RWPE1 (cell line): Measurements from ENCODE around the gene GRID1.

Experiments
- CTCF ChIA-PET: fragments of 350-600 bp; sonication (Branson Sonifier 250); formaldehyde crosslinking; extraction: SDS; loops from one replicate; lab custom pipeline; 2021; lab: Yijun Ruan, JAX
- POLR2A ChIA-PET: fragments of 400-600 bp; formaldehyde crosslinking; extraction: SDS; loops from one replicate; lab custom pipeline; 2020; ENCODE audit warnings: antibody characterized with exemption; ENCODE audit not compliant: low non-redundant PET; lab: Yijun Ruan, JAX
- DNase-seq: peaks from one replicate; pipeline ENCODE4 v3.0.0; 2012; ENCODE audit warnings: low spot score
- H3K27ac ChIP-seq: fragments of 450-650 bp; 2 replicates; pipeline ENCODE4 v1.5.1; 2017
- TF ChIP-seq, protein P1 (sequence below): fragments of 450-650 bp; conservative IDR thresholded peaks from 2 replicates; pipeline ENCODE4 v1.5.1; 2017; ENCODE audit warnings: low read depth, mild to moderate bottlenecking

GRID1 gene

DNA sequence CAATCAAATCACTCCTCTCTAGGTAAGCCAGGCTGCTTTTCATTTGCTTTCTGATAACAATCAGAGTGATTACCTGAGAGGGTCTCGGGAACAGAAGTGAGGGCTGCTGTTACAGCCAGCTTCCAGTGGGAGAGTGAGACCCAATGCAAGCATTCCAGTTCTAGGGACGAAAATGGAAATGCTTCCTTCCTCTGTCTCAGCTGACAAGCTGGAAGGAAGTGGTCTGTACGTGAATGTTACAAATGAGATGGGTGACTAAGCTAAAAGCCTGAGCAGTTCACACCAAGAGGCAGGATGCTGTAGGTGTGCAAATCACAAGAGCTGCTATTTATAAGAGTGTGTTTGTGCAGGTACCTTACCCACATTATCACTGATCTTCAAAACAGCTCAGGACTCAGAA, 772.4 kb downstream of the GRID1 start:
- TF ChIP-seq, protein P1, sequence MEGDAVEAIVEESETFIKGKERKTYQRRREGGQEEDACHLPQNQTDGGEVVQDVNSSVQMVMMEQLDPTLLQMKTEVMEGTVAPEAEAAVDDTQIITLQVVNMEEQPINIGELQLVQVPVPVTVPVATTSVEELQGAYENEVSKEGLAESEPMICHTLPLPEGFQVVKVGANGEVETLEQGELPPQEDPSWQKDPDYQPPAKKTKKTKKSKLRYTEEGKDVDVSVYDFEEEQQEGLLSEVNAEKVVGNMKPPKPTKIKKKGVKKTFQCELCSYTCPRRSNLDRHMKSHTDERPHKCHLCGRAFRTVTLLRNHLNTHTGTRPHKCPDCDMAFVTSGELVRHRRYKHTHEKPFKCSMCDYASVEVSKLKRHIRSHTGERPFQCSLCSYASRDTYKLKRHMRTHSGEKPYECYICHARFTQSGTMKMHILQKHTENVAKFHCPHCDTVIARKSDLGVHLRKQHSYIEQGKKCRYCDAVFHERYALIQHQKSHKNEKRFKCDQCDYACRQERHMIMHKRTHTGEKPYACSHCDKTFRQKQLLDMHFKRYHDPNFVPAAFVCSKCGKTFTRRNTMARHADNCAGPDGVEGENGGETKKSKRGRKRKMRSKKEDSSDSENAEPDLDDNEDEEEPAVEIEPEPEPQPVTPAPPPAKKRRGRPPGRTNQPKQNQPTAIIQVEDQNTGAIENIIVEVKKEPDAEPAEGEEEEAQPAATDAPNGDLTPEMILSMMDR: no peak
- no peak for DNase-seq
- CTCF ChIA-PET: no interaction called here
- POLR2A ChIA-PET: no interaction called here
- H3K27ac ChIP-seq: no peak overlapping the region

DNA sequence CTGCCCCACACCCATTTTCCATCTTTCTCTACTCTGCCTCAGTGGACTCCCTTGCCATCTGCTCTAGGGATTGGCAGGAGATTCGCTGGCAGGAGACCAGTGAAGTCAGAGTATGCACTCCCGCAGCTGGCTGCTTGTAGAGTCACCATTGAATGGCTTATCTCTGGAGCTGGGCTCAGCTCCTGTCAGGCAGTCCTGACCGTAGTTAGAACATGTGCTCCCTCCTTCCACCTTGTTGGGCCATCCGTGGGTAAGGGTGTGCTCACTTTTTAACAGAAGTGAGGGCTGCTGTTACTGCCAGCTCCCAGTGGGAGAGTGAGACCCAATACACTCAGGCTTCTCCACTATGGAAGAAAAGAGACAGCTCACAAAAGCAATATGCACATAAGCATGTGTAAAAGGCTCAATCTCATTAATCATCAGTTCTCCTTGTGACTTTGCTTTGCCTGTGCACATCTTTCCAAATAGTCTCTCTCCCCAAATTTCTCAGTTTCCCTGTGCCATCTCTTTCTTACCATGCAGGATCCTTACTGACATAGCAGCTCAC, 773.3 kb downstream of the GRID1 start:
- POLR2A ChIA-PET: no interaction called here
- TF ChIP-seq, protein P1: no peak
- DNase-seq: no peak
- no peak overlapping the region for H3K27ac ChIP-seq
- CTCF ChIA-PET: interaction anchor here (0.7 kb wide), 1 partner anchor 468 kb away, joined by 3 read pairs; no protein-coding TSS in a partner anchor

DNA sequence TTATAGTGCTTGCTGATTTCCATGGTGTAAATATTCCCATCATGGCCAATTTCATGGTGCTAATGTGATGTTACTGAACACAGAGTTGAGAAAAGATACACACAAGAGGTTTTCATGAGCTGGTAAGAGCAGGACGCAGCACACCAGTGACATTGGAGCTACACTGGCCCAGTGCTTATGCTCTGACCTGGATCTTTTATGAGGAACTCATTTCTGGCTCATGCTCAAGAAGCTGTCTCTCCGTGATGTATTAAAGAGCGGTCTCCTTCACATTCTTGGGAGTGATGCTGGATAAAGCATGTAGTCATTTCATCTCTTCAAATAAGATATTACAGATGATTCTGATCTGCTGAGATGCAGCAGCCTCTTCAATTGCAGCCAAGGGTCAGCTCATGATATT, 785.2 kb downstream of the GRID1 start:
- CTCF ChIA-PET: interaction anchor here (0.7 kb wide), 1 partner anchor 128 kb away, joined by 3 read pairs; no protein-coding TSS in a partner anchor
- TF ChIP-seq, protein P1: no peak
- no peak overlapping the region for H3K27ac ChIP-seq
- POLR2A ChIA-PET: no interaction called here
- DNase-seq: no peak

DNA sequence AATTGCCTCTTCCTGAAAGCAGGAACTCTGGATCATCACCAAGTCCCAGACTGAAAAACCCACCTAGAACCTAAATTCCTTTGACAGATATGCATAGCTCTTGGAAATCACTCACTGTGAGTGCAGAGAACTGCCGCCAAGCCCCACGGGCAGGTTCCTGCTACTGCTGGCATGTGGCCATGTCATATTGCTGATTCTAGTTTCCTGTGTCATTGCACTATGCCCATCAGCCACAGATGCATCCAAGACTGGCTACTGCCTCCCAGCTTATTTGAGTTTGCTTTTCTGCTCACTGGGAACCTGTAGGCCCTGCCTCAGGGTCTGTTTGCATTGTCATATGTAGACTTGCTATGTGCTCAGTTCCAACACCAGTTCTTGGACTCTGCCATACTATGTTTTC, 786.0 kb downstream of the GRID1 start:
- DNase-seq: no peak
- ChIA-PET POLR2A (no interaction called here), CTCF (interaction anchor here (0.7 kb wide), 1 partner anchor 129 kb away, joined by 3 read pairs; no protein-coding TSS in a partner anchor)
- no peak overlapping the region for H3K27ac ChIP-seq
- TF ChIP-seq, protein P1: no peak

DNA sequence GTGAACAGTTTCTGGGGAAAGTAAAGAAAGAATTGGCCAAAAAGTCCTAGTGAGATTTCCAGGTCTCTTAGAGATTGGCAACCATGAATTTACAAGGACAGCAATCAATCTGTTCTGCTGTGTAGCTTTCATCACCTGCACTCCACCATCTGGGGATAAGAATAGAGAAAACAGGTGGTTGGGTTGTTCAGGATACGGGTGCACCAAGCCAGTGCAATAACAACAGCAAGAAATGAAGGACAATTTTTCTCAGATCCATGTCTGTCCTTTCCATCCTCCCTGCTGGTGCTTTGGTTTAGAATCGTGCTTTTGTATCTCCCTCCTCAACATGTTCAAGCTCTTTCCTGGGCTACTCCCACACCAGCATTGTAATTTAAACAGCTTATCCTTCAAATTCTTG, 787.7 kb downstream of the GRID1 start:
- CTCF ChIA-PET: interaction anchor here (0.6 kb wide), 1 partner anchor 518 kb away, joined by 4 read pairs; no protein-coding TSS in a partner anchor
- POLR2A ChIA-PET: no interaction called here

DNA sequence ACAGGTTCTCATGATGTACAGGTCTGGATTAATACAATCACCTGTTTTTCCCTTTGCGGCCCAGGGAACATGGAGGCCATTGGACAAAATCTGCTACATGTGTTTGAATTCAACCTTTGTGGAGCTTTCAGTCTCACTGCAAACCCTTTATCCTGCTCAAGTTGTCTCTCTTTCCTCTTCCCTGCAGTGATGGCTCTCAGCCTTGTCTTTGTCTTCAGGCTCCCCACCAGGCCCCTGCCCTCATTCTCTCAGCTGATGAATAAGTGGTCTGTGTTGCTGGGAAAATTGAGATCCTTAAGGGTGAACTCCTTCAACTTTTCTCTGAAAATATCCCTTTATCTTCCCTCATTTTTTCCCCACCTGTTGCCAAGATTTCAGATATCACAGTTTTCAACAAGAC, 791.2 kb downstream of the GRID1 start:
- CTCF ChIA-PET: interaction anchor here (0.6 kb wide), 2 partner anchors 154 to 962 kb away, joined by 3 to 6 read pairs; no protein-coding TSS in a partner anchor
- TF ChIP-seq, protein P1: no peak
- no peak for DNase-seq
- no peak overlapping the region for H3K27ac ChIP-seq
- POLR2A ChIA-PET: no interaction called here

More for the DNA sequence above, 787.7 kb downstream of the GRID1 start:
- TF ChIP-seq, protein P1: no peak
- H3K27ac ChIP-seq: no peak overlapping the region
- DNase-seq: no peak
